NT2/D1 (cell line): ENCODE results near the gene SLIT1.

Source experiments
- DNase-seq: peaks from one replicate; pipeline ENCODE4 v3.0.0-alpha.2; 2011; ENCODE audit warnings: low read depth, low spot score
- H3K27me3 ChIP-seq: 2 replicates; pipeline ENCODE4 v1.6.0; 2011; ENCODE audit warnings: mild to moderate bottlenecking; ENCODE audit not compliant: insufficient read length, insufficient read depth
- H3K36me3 ChIP-seq: 2 replicates; pipeline ENCODE4 v1.6.1; 2011; ENCODE audit warnings: mild to moderate bottlenecking, low read length, mixed read lengths; ENCODE audit not compliant: insufficient read depth, insufficient read length
- H3K4me1 ChIP-seq: 2 replicates; pipeline ENCODE4 v1.5.1; 2011; ENCODE audit not compliant: insufficient read depth, insufficient read length
- H3K4me3 ChIP-seq: 2 replicates; pipeline ENCODE4 v1.5.1; 2011; ENCODE audit warnings: low read depth; ENCODE audit not compliant: insufficient read length
- H3K9ac ChIP-seq: 2 replicates; pipeline ENCODE4 v1.6.0; 2011; ENCODE audit warnings: low read depth; ENCODE audit not compliant: insufficient read length
- H3K9me3 ChIP-seq: 2 replicates; pipeline ENCODE4 v1.5.1; 2011; ENCODE audit warnings: mild to moderate bottlenecking, low read length; ENCODE audit not compliant: insufficient read depth
- SUZ12 ChIP-seq: IDR thresholded peaks from 2 replicates; pipeline ENCODE4 v1.6.1; 2011; ENCODE audit not compliant: insufficient read length, insufficient read depth; ENCODE audit errors: extremely low read depth
- YY1 ChIP-seq: IDR thresholded peaks from 2 replicates; pipeline ENCODE4 v1.6.1; 2011; ENCODE audit not compliant: insufficient read length, insufficient read depth
- ZNF274 ChIP-seq: IDR thresholded peaks from 2 replicates; pipeline ENCODE4 v1.6.1; 2011; ENCODE audit warnings: mild to moderate bottlenecking, low read depth, low read length

The SLIT1 gene

DNA sequence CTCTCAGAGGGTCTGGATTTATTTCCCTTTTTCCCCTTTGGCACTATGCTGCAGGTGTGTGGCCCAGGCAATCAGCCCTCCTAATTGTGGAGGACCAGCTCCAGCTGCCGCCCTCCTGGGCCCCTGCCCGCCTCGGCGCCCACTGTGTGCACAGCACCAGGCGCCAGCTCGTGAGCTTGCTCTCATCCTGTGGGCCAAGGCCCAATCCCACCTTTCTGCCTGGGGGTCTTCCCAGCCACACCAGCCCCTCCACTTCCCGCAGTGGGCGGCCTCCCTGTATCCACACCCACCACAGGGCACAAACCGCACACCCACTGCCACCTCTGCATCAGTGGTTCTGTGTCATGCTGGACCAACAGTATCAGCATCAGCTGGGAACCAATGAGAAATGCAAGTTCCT lies 25.5 kb upstream of the SLIT1 start:
- Histone ChIP-seq H3K4me3 (no peak overlapping the region), H3K36me3 (no peaks in the 10 kb centered on the region), H3K27me3 (no peaks in the 10 kb centered on the region), H3K9ac (no peak overlapping the region), H3K4me1 (no peaks in the 10 kb centered on the region), H3K9me3 (no peaks in the 10 kb centered on the region)
- no peak for TF ChIP-seq YY1
- TF ChIP-seq SUZ12, result no peak
- TF ChIP-seq ZNF274, result no peak
- no peak for DNase-seq

DNA sequence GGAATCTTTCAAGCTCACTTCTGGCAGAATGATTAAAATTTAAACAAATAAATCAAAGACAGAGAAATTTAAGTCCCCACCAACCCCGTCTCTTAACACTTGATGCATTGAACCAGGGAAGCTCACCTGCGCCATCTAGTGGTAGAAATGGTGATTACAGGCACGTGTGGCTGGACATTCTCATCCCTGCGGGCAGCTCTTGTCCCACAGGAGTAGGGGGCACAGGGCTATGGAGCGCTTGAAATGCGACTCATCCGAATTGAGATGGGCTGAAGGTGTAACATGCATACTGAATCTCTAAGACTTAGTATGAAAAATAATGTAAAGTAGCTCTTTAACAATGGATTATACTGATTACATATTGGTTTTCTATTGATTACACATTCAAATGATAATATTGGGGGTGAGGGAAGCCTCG lies 24.8 kb upstream of the SLIT1 start:
- no peaks in the 10 kb centered on the region for H3K9me3 ChIP-seq
- H3K4me1 ChIP-seq, result no peaks in the 10 kb centered on the region
- no peaks in the 10 kb centered on the region for H3K36me3 ChIP-seq
- H3K4me3 ChIP-seq, result no peak overlapping the region
- H3K27me3 ChIP-seq, result no peaks in the 10 kb centered on the region
- DNase-seq, result peak; percentile 66
- no peak overlapping the region for H3K9ac ChIP-seq
- no peak for TF ChIP-seq SUZ12
- TF ChIP-seq ZNF274, result no peak
- no peak for TF ChIP-seq YY1

DNA sequence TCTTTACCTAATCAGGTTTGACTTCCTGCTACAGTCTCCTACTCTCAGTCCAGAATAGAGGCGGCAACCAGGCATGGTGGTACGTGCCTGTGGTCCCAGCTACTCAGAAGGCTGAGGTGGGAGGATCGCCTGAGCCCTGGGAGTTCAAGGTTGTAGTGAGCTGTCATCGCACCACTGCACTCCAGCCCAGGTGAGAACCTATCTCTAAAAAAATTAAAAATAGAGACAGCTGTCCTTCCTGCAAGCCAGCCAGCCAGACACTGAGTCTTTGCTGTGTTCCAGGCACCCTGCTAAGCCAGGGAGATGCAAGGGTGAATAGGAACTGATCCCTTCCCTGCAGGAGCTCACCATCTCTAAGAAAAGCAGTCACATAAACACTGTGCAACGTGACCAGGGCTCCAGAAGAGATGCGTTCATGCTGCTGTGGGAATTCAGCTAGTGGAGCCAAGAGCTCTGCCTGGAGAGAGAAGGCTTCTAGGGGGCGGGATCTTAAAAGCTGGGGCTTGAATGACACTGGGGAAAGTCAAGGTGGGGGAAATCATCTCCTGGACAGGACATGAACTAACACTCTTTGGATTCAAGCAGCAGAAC lies 22.1 kb upstream of the SLIT1 start:
- Histone ChIP-seq H3K36me3 (no peaks in the 10 kb centered on the region), H3K4me3 (no peak overlapping the region), H3K9me3 (peaks cover 10% of the 10 kb centered on the region; the same call in 1 of the 2 replicates), H3K4me1 (no peaks in the 10 kb centered on the region), H3K9ac (no peak overlapping the region), H3K27me3 (no peaks in the 10 kb centered on the region)
- TF ChIP-seq YY1, result no peak
- no peak for TF ChIP-seq ZNF274
- TF ChIP-seq SUZ12, result no peak
- no peak for DNase-seq

DNA sequence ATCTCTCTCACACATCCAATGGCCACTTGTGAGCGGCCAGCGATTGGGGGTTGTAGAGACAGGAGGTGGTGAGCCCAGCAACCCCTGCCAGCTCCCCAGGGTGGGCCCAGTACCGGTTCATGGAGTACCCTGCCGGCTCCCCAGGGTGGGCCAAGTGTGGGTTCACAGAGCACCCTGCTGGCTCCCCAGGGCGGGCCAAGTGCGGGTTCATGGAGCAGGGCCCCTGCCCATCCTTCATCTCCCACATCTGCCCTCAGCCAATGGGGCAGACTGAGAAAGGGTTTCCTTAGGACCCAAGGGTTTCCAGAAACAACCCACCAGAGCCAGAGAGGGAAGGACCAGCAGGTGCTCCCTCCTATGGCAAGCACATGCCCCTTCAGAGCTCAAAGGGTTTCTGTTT lies 21.4 kb upstream of the SLIT1 start:
- no peak overlapping the region for H3K4me3 ChIP-seq
- no peaks in the 10 kb centered on the region for H3K27me3 ChIP-seq
- H3K9me3 ChIP-seq, result peaks cover 10% of the 10 kb centered on the region; the same call in 1 of the 2 replicates
- no peak overlapping the region for H3K9ac ChIP-seq
- no peaks in the 10 kb centered on the region for H3K36me3 ChIP-seq
- no peaks in the 10 kb centered on the region for H3K4me1 ChIP-seq
- no peak for DNase-seq
- TF ChIP-seq SUZ12 (no peak), YY1 (no peak), ZNF274 (no peak)

DNA sequence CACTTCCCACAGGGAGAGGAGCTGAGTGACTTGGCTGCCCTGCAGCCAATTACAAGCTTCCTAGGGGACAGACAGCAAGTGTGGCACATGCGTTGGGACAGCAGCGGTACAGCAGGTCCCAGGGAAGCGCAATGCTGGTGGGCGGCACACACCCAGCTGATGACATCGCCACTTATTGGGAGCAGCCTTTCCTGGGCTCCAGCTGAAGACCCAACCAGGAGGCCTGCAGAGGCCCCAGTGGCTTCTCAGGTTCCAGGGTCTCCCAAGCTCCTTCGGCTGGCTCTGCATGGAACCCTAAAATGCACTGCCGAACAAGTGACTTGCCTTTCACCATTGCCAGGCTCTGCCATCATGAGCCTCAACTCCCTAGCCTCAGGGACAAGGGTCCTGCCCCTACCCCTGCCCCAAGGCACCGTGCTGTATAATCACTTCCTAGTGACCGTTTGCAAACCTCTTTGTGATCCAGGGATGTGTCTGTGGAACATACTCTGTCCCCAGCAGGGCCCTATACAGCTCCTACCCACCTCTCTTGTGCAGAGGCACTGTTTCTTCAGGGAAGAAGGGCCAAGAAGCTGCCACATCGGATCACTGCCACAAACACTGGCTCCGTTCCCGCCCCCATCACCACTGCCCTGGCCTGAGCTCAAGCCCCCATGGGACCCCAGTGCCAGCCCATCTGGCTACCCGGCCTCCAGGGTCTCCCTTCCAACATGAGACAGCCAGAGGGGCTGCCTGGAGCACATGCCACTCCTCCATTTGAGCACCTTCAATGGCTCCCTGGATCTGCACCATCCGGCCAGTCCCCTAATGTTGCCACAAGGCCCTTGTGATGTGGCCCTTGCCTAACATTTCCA lies 19.3 kb upstream of the SLIT1 start:
- TF ChIP-seq YY1, result no peak
- no peak for TF ChIP-seq SUZ12
- DNase-seq, result no peak
- Histone ChIP-seq H3K4me1 (no peaks in the 10 kb centered on the region), H3K9me3 (peaks cover 10% of the 10 kb centered on the region; the same call in 1 of the 2 replicates), H3K4me3 (no peak overlapping the region), H3K27me3 (no peaks in the 10 kb centered on the region), H3K9ac (no peak overlapping the region), H3K36me3 (no peaks in the 10 kb centered on the region)

DNA sequence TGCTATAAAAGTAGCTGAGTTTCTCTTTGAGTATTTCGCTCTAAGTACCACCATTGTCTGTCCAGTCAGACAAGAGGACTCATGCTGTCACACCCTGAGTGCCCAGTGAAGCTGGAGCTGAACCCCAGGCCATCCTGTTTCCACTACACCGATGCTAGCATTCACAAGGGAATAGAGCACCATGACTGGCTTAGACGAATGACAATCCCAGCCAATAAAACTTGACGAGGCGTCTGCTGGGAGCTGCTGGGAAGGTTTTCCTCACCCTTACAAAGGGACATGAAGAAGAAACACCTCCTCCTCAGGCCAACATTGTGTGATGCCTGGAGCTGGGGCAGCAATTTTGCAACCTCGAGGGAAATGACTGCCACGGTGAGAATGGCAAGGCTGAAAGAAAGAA lies 17.5 kb upstream of the SLIT1 start:
- Histone ChIP-seq H3K4me3 (no peak overlapping the region), H3K9me3 (peaks cover 10% of the 10 kb centered on the region; the same call in 1 of the 2 replicates), H3K9ac (no peak overlapping the region), H3K27me3 (no peaks in the 10 kb centered on the region), H3K36me3 (no peaks in the 10 kb centered on the region), H3K4me1 (no peaks in the 10 kb centered on the region)
- no peak for DNase-seq
- TF ChIP-seq YY1, result no peak
- TF ChIP-seq ZNF274, result peak; percentile 14; the same call in 1 of the 2 replicates

DNA sequence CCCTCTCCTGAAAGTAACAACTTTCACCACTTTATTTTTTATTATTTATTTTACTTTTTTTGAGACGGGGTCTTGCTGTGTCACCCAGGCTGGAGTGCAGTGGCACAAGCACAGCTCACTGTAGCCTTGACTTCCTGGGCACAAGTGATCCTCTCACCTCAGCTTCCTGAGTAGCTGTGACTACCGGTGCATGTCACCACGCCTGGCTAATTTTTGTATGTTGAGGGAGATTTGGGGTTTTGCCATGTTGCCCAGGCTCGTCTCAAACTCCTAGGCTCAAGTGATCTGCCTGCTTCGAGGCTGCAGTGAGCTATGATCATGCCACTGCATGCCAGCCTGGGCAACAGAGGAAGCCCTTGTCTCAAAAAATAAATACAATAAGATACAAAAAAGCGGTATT lies 14.9 kb upstream of the SLIT1 start:
- no peak for DNase-seq
- H3K4me3 ChIP-seq, result no peak overlapping the region
- H3K4me1 ChIP-seq, result no peaks in the 10 kb centered on the region
- peaks cover 10% of the 10 kb centered on the region; the same call in 1 of the 2 replicates for H3K9me3 ChIP-seq
- no peak for TF ChIP-seq YY1
- no peak for TF ChIP-seq ZNF274
- no peak for TF ChIP-seq SUZ12
- H3K36me3 ChIP-seq, result no peaks in the 10 kb centered on the region
- H3K27me3 ChIP-seq, result peaks cover 3% of the 10 kb centered on the region
- no peak overlapping the region for H3K9ac ChIP-seq
